Neural cell (in vitro differentiated cells): ENCODE results near the gene HDAC11. TPM values are rescaled to one million over a fixed set of nuclear protein-coding genes. Genes with fewer than 3 reads are reported as not detected.

Source experiments
- H2AFZ ChIP-seq: fragments of 200-600, 300-800 bp; sonication (generic), shearing (Covaris generic); 2 replicates; pipeline ENCODE4 v1.6.0; 2014; ENCODE audit warnings: low read depth, mild to moderate bottlenecking, antibody characterized with exemption, low read length, moderate library complexity
- H3F3A ChIP-seq: fragments of 200-600 bp; shearing (Covaris generic); 2 replicates; pipeline ENCODE4 v1.6.1; 2016; ENCODE audit warnings: mild to moderate bottlenecking, moderate library complexity, mixed read lengths, antibody characterized with exemption, low read length; ENCODE audit not compliant: insufficient read depth, poor library complexity, severe bottlenecking
- H3K27ac ChIP-seq: fragments of 200-600, 300-800 bp; sonication (generic), shearing (Covaris generic); 2 replicates; pipeline ENCODE4 v1.5.1; 2014; ENCODE audit warnings: mild to moderate bottlenecking, low read length, moderate library complexity
- H3K27me3 ChIP-seq: fragments of 300-800, 200-600 bp; sonication (generic), shearing (Covaris generic); 2 replicates; pipeline ENCODE4 v1.6.0; 2014; ENCODE audit warnings: mild to moderate bottlenecking, low read depth, low read length, moderate library complexity; ENCODE audit not compliant: insufficient read depth
- H3K36me3 ChIP-seq: fragments of 300-800, 200-600 bp; sonication (generic), shearing (Covaris generic); 2 replicates; pipeline ENCODE4 v1.5.1; 2014; ENCODE audit warnings: mild to moderate bottlenecking, antibody characterized with exemption, low read length, moderate library complexity; ENCODE audit not compliant: insufficient read depth
- H3K4me2 ChIP-seq: fragments of 300-800, 200-600 bp; sonication (generic), shearing (Covaris generic); 2 replicates; pipeline ENCODE4 v1.6.0; 2014; ENCODE audit warnings: mild to moderate bottlenecking, low read length
- H3K4me3 ChIP-seq: fragments of 300-800, 200-600 bp; sonication (generic), shearing (Covaris generic); 2 replicates; pipeline ENCODE4 v1.5.1; 2014; ENCODE audit warnings: mild to moderate bottlenecking, low read length, moderate library complexity
- H3K79me2 ChIP-seq: fragments of 200-600 bp; shearing (Covaris generic); replicated peaks from 2 replicates; pipeline ENCODE4 v1.6.0; 2014; ENCODE audit warnings: mild to moderate bottlenecking, low read length, moderate library complexity; ENCODE audit not compliant: insufficient read depth
- H3K9ac ChIP-seq: fragments of 300-800, 200-600 bp; sonication (generic), shearing (Covaris generic); 2 replicates; pipeline ENCODE4 v1.6.1; 2016; ENCODE audit warnings: mild to moderate bottlenecking, low read length, mixed read lengths
- H3K9me2 ChIP-seq: fragments of 200-600 bp; shearing (Covaris generic); 2 replicates; pipeline ENCODE4 v1.6.1; 2016; ENCODE audit warnings: mild to moderate bottlenecking, low read length, mixed read lengths; ENCODE audit not compliant: insufficient read depth
- H3K9me3 ChIP-seq: fragments of 200-600, 300-800 bp; sonication (generic), shearing (Covaris generic); 2 replicates; pipeline ENCODE4 v1.6.1; 2016; ENCODE audit warnings: mild to moderate bottlenecking, mixed run types, low read length, moderate library complexity, mixed read lengths
- H4K20me1 ChIP-seq: fragments of 200-600 bp; shearing (Covaris generic); 2 replicates; pipeline ENCODE4 v1.6.1; 2016; ENCODE audit warnings: mild to moderate bottlenecking, mixed run types; ENCODE audit not compliant: insufficient read depth
- EP300 ChIP-seq: fragments of 450-650 bp; conservative IDR thresholded peaks from 2 replicates; pipeline ENCODE4 v1.6.1; 2014; ENCODE audit warnings: antibody characterized with exemption, mild to moderate bottlenecking, moderate library complexity; ENCODE audit not compliant: poor library complexity, severe bottlenecking
- EZH2 ChIP-seq: fragments of 200-600, 300-800 bp; shearing (Covaris generic), sonication (generic); IDR thresholded peaks from 2 replicates; pipeline ENCODE4 v1.6.1; 2014; ENCODE audit warnings: antibody characterized with exemption, low read length, borderline replicate concordance, mild to moderate bottlenecking; ENCODE audit not compliant: insufficient read depth, poor library complexity, severe bottlenecking
- MXI1 ChIP-seq: fragments of 450-650 bp; conservative IDR thresholded peaks from 2 replicates; pipeline ENCODE4 v1.6.1; 2014; ENCODE audit warnings: antibody characterized with exemption, mild to moderate bottlenecking; ENCODE audit not compliant: poor library complexity, severe bottlenecking
- POLR2AphosphoS5 ChIP-seq: IDR thresholded peaks from 2 replicates; pipeline ENCODE4 v1.6.1; 2012
- RAD21 ChIP-seq: fragments of 450-650 bp; conservative IDR thresholded peaks from 2 replicates; pipeline ENCODE4 v1.6.1; 2014; ENCODE audit warnings: antibody characterized with exemption, mild to moderate bottlenecking, moderate library complexity
- SMC3 ChIP-seq: fragments of 450-650 bp; conservative IDR thresholded peaks from 2 replicates; pipeline ENCODE4 v1.6.1; 2014; ENCODE audit warnings: antibody characterized with exemption, mild to moderate bottlenecking, moderate library complexity; ENCODE audit not compliant: poor library complexity
- TAF1 ChIP-seq: IDR thresholded peaks from 2 replicates; pipeline ENCODE4 v1.6.1; 2012; ENCODE audit warnings: low read depth
- polyA plus RNA-seq: library from polyadenylated mRNA; depleted of rRNA; stranded (reverse); fragments of >200 nt; gene quantifications from 2 replicates; pipeline ENCODE4 v1.2.3, GENCODE V29; 2014
- TF ChIP-seq, protein P1 (sequence below): IDR thresholded peaks from 2 replicates; pipeline ENCODE4 v1.6.1; 2012; ENCODE audit warnings: borderline replicate concordance
- TF ChIP-seq, protein P2 (sequence below): fragments of 450-650 bp; IDR thresholded peaks from 2 replicates; pipeline ENCODE4 v1.5.1; 2014; ENCODE audit warnings: antibody characterized with exemption, mild to moderate bottlenecking, moderate library complexity; ENCODE audit not compliant: poor library complexity, severe bottlenecking

HDAC11 gene
- polyA plus RNA-seq, 1 donor from 2014 or later = 14.8 TPM

DNA sequence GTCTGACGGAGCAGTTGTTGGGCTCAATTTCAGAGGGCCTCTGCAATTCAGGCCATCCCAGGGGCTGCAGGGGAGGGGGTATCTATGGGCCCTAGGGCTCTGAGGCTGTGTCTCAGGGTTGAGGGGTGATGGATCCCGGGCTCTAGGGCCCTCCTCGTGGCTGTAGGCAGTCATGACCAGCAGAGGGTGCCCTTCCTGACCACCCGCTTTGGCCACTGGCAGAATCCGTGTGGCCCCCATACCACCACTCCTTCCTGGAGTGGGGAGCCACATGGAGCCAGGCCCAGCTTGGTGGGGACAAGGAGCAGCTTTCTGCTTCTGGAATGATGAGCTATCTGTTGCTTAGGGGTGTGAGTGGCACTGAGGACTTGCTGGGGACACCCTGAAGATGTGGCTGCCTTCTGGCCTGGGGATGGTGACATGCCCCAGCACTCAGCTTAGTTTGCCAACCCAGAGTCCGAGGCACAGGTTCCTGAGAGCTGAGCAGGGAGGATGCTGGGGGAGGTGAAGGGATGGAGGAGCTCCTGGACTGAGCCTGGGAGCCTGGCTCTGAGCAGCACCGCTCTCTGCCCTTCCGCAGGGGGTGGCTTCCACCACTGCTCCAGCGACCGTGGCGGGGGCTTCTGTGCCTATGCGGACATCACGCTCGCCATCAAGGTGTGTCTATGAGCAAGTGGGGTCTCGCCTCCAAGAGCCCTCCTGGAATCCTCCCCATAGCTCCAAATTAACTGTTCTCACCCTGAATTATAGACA, 20.2 kb downstream of the HDAC11 start:
- no peak overlapping the region for H3K4me2 ChIP-seq
- TF ChIP-seq, protein P1, sequence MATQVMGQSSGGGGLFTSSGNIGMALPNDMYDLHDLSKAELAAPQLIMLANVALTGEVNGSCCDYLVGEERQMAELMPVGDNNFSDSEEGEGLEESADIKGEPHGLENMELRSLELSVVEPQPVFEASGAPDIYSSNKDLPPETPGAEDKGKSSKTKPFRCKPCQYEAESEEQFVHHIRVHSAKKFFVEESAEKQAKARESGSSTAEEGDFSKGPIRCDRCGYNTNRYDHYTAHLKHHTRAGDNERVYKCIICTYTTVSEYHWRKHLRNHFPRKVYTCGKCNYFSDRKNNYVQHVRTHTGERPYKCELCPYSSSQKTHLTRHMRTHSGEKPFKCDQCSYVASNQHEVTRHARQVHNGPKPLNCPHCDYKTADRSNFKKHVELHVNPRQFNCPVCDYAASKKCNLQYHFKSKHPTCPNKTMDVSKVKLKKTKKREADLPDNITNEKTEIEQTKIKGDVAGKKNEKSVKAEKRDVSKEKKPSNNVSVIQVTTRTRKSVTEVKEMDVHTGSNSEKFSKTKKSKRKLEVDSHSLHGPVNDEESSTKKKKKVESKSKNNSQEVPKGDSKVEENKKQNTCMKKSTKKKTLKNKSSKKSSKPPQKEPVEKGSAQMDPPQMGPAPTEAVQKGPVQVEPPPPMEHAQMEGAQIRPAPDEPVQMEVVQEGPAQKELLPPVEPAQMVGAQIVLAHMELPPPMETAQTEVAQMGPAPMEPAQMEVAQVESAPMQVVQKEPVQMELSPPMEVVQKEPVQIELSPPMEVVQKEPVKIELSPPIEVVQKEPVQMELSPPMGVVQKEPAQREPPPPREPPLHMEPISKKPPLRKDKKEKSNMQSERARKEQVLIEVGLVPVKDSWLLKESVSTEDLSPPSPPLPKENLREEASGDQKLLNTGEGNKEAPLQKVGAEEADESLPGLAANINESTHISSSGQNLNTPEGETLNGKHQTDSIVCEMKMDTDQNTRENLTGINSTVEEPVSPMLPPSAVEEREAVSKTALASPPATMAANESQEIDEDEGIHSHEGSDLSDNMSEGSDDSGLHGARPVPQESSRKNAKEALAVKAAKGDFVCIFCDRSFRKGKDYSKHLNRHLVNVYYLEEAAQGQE = no peak
- TF ChIP-seq RAD21 = no peak
- no peak for TF ChIP-seq POLR2AphosphoS5
- TF ChIP-seq TAF1 = no peak
- no peak for TF ChIP-seq EZH2
- no peak for TF ChIP-seq EP300
- TF ChIP-seq, protein P2, sequence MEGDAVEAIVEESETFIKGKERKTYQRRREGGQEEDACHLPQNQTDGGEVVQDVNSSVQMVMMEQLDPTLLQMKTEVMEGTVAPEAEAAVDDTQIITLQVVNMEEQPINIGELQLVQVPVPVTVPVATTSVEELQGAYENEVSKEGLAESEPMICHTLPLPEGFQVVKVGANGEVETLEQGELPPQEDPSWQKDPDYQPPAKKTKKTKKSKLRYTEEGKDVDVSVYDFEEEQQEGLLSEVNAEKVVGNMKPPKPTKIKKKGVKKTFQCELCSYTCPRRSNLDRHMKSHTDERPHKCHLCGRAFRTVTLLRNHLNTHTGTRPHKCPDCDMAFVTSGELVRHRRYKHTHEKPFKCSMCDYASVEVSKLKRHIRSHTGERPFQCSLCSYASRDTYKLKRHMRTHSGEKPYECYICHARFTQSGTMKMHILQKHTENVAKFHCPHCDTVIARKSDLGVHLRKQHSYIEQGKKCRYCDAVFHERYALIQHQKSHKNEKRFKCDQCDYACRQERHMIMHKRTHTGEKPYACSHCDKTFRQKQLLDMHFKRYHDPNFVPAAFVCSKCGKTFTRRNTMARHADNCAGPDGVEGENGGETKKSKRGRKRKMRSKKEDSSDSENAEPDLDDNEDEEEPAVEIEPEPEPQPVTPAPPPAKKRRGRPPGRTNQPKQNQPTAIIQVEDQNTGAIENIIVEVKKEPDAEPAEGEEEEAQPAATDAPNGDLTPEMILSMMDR = no peak
- no peak for TF ChIP-seq MXI1
- no peak for TF ChIP-seq SMC3
- H3K9me2 ChIP-seq = no peaks in the 10 kb centered on the region
- no peak overlapping the region for H3K4me3 ChIP-seq
- no peaks in the 10 kb centered on the region for H4K20me1 ChIP-seq
- no peak overlapping the region for H3K9ac ChIP-seq
- no peaks in the 10 kb centered on the region for H3K27me3 ChIP-seq
- H3K79me2 ChIP-seq = no peaks in the 10 kb centered on the region
- H3K36me3 ChIP-seq = no peaks in the 10 kb centered on the region
- no peak overlapping the region for H3K27ac ChIP-seq
- H2AFZ ChIP-seq = no peak overlapping the region
- no peaks in the 10 kb centered on the region for H3F3A ChIP-seq
- H3K9me3 ChIP-seq = no peaks in the 10 kb centered on the region

DNA sequence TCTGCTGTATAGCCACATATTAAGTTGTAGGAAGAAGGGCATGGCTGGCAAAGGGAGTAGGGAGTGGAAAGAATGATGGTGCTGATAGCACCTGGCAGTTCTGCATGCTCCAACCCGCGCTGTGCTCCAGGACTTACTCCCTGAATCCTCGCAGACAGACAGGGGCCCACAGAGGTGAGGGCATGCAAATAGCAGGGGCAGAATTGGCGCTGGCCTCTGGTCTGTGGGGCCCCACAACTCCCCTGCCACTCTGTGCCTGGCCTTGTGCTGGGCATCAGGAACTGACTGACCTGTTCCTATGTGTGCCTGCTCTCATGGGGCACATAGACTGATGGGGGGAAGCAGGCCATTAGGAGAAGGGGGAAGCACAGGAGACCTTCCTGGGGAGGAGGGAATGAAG, 20.9 kb downstream of the HDAC11 start:
- no peak overlapping the region for H2AFZ ChIP-seq
- H3K4me2 ChIP-seq = no peak overlapping the region
- H3K9me2 ChIP-seq = no peaks in the 10 kb centered on the region
- TF ChIP-seq, protein P2 = no peak
- TF ChIP-seq, protein P1 = no peak
- TF ChIP-seq SMC3 (no peak), POLR2AphosphoS5 (no peak), EZH2 (no peak), EP300 (no peak), RAD21 (no peak), MXI1 (no peak), TAF1 (no peak)
- no peaks in the 10 kb centered on the region for H4K20me1 ChIP-seq
- H3K79me2 ChIP-seq = no peaks in the 10 kb centered on the region
- no peaks in the 10 kb centered on the region for H3K9me3 ChIP-seq
- no peaks in the 10 kb centered on the region for H3K36me3 ChIP-seq
- no peak overlapping the region for H3K27ac ChIP-seq
- H3K4me3 ChIP-seq = no peak overlapping the region
- no peaks in the 10 kb centered on the region for H3F3A ChIP-seq
- no peaks in the 10 kb centered on the region for H3K27me3 ChIP-seq
- H3K9ac ChIP-seq = no peak overlapping the region
